Fibroblast of skin of left quadriceps (primary cell): ENCODE results near the gene LYRM7.
"Not testable (repeated sequence)": the region's sequence is repeated elsewhere in the genome, so short reads cannot be mapped to it uniquely, and the experiment has no call there.

Source experiments
- DNase-seq, 2 experiments: peaks; one replicate each; pipeline ENCODE4 v3.0.0-alpha.2; 2013; ENCODE audit warnings: low read depth in 2 of 2

LYRM7 gene

GRCh38 chr5:131180407-131180806 lies 9.7 kb downstream of the LYRM7 start:
- DNase-seq: no peak

- DNase-seq: no peak
Measured at GRCh38 chr5:131182839-131183238, 12.1 kb downstream of the LYRM7 start.

- no peak for DNase-seq
Measured at GRCh38 chr5:131185523-131186104, 14.9 kb downstream of the LYRM7 start.

- no peak for DNase-seq
Measured at GRCh38 chr5:131186561-131187256, 16.0 kb downstream of the LYRM7 start.

- DNase-seq: no peak
Measured at GRCh38 chr5:131193106-131193505, 22.4 kb downstream of the LYRM7 start.

- not testable (repeated sequence) for DNase-seq
Measured at GRCh38 chr5:131193897-131194296, 23.2 kb downstream of the LYRM7 start.

- no peak for DNase-seq
Measured at GRCh38 chr5:131194725-131195124, 24.0 kb downstream of the LYRM7 start.

- DNase-seq: no peak
Measured at GRCh38 chr5:131195696-131196095, 25.0 kb downstream of the LYRM7 start.

- peak in 1 of 2 experiments; percentile 18 for DNase-seq
Measured at GRCh38 chr5:131196331-131196730, 25.6 kb downstream of the LYRM7 start.

GRCh38 chr5:131198625-131199024 lies 27.9 kb downstream of the LYRM7 start:
- no peak for DNase-seq

GRCh38 chr5:131200560-131200959 lies 29.8 kb downstream of the LYRM7 start:
- DNase-seq: no peak

- DNase-seq: no peak
Measured at GRCh38 chr5:131204964-131205363, 34.2 kb downstream of the LYRM7 start.

GRCh38 chr5:131206061-131206460 lies 35.3 kb downstream of the LYRM7 start:
- no peak for DNase-seq

- no peak for DNase-seq
Measured at GRCh38 chr5:131206772-131207171, 36.0 kb downstream of the LYRM7 start.

- no peak for DNase-seq
Measured at GRCh38 chr5:131209175-131209505, 38.4 kb downstream of the LYRM7 start.

GRCh38 chr5:131209506-131210150 lies 38.9 kb downstream of the LYRM7 start:
- no peak for DNase-seq

GRCh38 chr5:131210151-131210510 lies 39.4 kb downstream of the LYRM7 start:
- no peak for DNase-seq

- no peak for DNase-seq
Measured at GRCh38 chr5:131211669-131212068, 40.9 kb downstream of the LYRM7 start.

GRCh38 chr5:131212471-131213021 lies 41.8 kb downstream of the LYRM7 start:
- no peak for DNase-seq

- DNase-seq: no peak
Measured at GRCh38 chr5:131214609-131215227, 44.0 kb downstream of the LYRM7 start.

- no peak for DNase-seq
Measured at GRCh38 chr5:131217791-131218190, 47.0 kb downstream of the LYRM7 start.

GRCh38 chr5:131218392-131218791 lies 47.6 kb downstream of the LYRM7 start:
- DNase-seq: no peak

- no peak for DNase-seq
Measured at GRCh38 chr5:131220566-131220965, 49.8 kb downstream of the LYRM7 start.
